IPS-18c (cell line): Measurements from ENCODE around the gene RCSD1.
"Not testable (repeated sequence)": the region's sequence is repeated elsewhere in the genome, so short reads cannot be mapped to it uniquely, and the experiment has no call there.

Source experiments
- H3K4me3 ChIP-seq: 2 replicates; pipeline ENCODE4 v1.7.0; 2013; ENCODE audit warnings: low read depth, mild to moderate bottlenecking, low read length, moderate library complexity; ENCODE audit not compliant: insufficient read depth
- H3K9me3 ChIP-seq: one replicate; pipeline ENCODE4 v1.6.1; 2013; ENCODE audit warnings: mild to moderate bottlenecking, low read length, moderate library complexity; ENCODE audit not compliant: control insufficient read depth, insufficient read depth

RCSD1 gene

GRCh38 chr1:167737169-167737568 lies 107.1 kb downstream of the RCSD1 start:
- Histone ChIP-seq H3K4me3 (no peak overlapping the region), H3K9me3 (no peaks in the 10 kb centered on the region)

GRCh38 chr1:167738158-167738557 lies 108.1 kb downstream of the RCSD1 start:
- Histone ChIP-seq H3K4me3 (no peak overlapping the region), H3K9me3 (no peaks in the 10 kb centered on the region)

- no peaks in the 10 kb centered on the region for H3K9me3 ChIP-seq
- no peak overlapping the region for H3K4me3 ChIP-seq
Measured at GRCh38 chr1:167739752-167740151, 109.7 kb downstream of the RCSD1 start.

- H3K4me3 ChIP-seq, H3K9me3 ChIP-seq: not testable (repeated sequence)
Measured at GRCh38 chr1:167741103-167741502, 111.1 kb downstream of the RCSD1 start.

GRCh38 chr1:167742392-167743057 lies 112.5 kb downstream of the RCSD1 start:
- H3K9me3 ChIP-seq, H3K4me3 ChIP-seq: not testable (repeated sequence)

- H3K4me3 ChIP-seq: no peak overlapping the region
Measured at GRCh38 chr1:167744901-167745300, 114.9 kb downstream of the RCSD1 start.

GRCh38 chr1:167746013-167746672 lies 116.1 kb downstream of the RCSD1 start:
- Histone ChIP-seq H3K4me3 (no peak overlapping the region), H3K9me3 (no peaks in the 10 kb centered on the region)

More at GRCh38 chr1:167744901-167745300, 114.9 kb downstream of the RCSD1 start:
- no peaks in the 10 kb centered on the region for H3K9me3 ChIP-seq

GRCh38 chr1:167746988-167747655 lies 117.1 kb downstream of the RCSD1 start:
- H3K4me3 ChIP-seq: no peak overlapping the region
- H3K9me3 ChIP-seq: no peaks in the 10 kb centered on the region

GRCh38 chr1:167747988-167748387 lies 118.0 kb downstream of the RCSD1 start:
- Histone ChIP-seq H3K4me3 (no peak overlapping the region), H3K9me3 (no peaks in the 10 kb centered on the region)

GRCh38 chr1:167748906-167749305 lies 118.9 kb downstream of the RCSD1 start:
- Histone ChIP-seq H3K4me3 (no peak overlapping the region), H3K9me3 (no peaks in the 10 kb centered on the region)

- H3K9me3 ChIP-seq: no peaks in the 10 kb centered on the region
Measured at GRCh38 chr1:167749741-167750140, 119.7 kb downstream of the RCSD1 start.

GRCh38 chr1:167750641-167751040 lies 120.6 kb downstream of the RCSD1 start:
- Histone ChIP-seq H3K4me3 (no peak overlapping the region), H3K9me3 (no peaks in the 10 kb centered on the region)

More at GRCh38 chr1:167749741-167750140, 119.7 kb downstream of the RCSD1 start:
- no peak overlapping the region for H3K4me3 ChIP-seq

GRCh38 chr1:167751676-167752075 lies 121.6 kb downstream of the RCSD1 start:
- no peak overlapping the region for H3K4me3 ChIP-seq
- H3K9me3 ChIP-seq: no peaks in the 10 kb centered on the region

GRCh38 chr1:167752219-167752985 lies 122.4 kb downstream of the RCSD1 start:
- Histone ChIP-seq H3K9me3 (no peaks in the 10 kb centered on the region), H3K4me3 (no peak overlapping the region)

- Histone ChIP-seq H3K4me3 (no peak overlapping the region), H3K9me3 (no peaks in the 10 kb centered on the region)
Measured at GRCh38 chr1:167755654-167756053, 125.6 kb downstream of the RCSD1 start.
